Measurements from ENCODE around the gene MYH16.

The MYH16 gene

GRCh38 chr7:99359465-99360154 is 87.0 kb downstream of the MYH16 start:
- DNase-seq: no peak

Data from DMS 273 treated with DMSO at 0.1 percent for 48 hours (cell line).